DOHH2 (cell line): Measurements from ENCODE around the gene NQO2.

Experiments used
- H3F3A ChIP-seq: fragments of 200-600 bp; sonication (generic), shearing (Covaris generic); 2 replicates; pipeline ENCODE4 v1.6.0; 2016; ENCODE audit warnings: antibody characterized with exemption, mild to moderate bottlenecking; ENCODE audit not compliant: control insufficient read depth, insufficient read depth
- H3K27ac ChIP-seq: fragments of 200-600 bp; sonication (generic); 2 replicates; pipeline ENCODE4 v1.5.1; 2014; ENCODE audit warnings: low read depth, mild to moderate bottlenecking, low read length, moderate library complexity
- H3K27me3 ChIP-seq: fragments of 200-600 bp; sonication (generic); 2 replicates; pipeline ENCODE4 v1.6.1; 2014; ENCODE audit warnings: mild to moderate bottlenecking, low read length, mixed read lengths; ENCODE audit not compliant: control insufficient read depth
- H3K36me3 ChIP-seq: fragments of 200-600 bp; sonication (generic); 2 replicates; pipeline ENCODE4 v1.6.1; 2014; ENCODE audit warnings: mild to moderate bottlenecking, low read length, moderate library complexity, mixed read lengths; ENCODE audit not compliant: control insufficient read depth
- H3K4me1 ChIP-seq: fragments of 200-600 bp; sonication (generic); 2 replicates; pipeline ENCODE4 v1.6.1; 2014; ENCODE audit warnings: mild to moderate bottlenecking, low read length, mixed read lengths; ENCODE audit not compliant: control insufficient read depth
- H3K4me2 ChIP-seq: fragments of 200-600 bp; sonication (generic); 2 replicates; pipeline ENCODE4 v1.6.0; 2014; ENCODE audit warnings: mild to moderate bottlenecking, low read length, moderate library complexity
- H3K4me3 ChIP-seq: fragments of 200-600 bp; sonication (generic); 2 replicates; pipeline ENCODE4 v1.5.1; 2014; ENCODE audit warnings: mild to moderate bottlenecking, low read length, mixed read lengths
- H3K79me2 ChIP-seq: fragments of 200-600 bp; sonication (generic); 2 replicates; pipeline ENCODE4 v1.6.1; 2014; ENCODE audit warnings: mild to moderate bottlenecking, low read length, mixed read lengths; ENCODE audit not compliant: control insufficient read depth
- H3K9me2 ChIP-seq: fragments of 200-600 bp; sonication (generic); replicated peaks from 2 replicates; pipeline ENCODE4 v1.6.1; 2014; ENCODE audit warnings: mild to moderate bottlenecking, low read length, mixed read lengths; ENCODE audit not compliant: control insufficient read depth
- H3K9me3 ChIP-seq: fragments of 200-600 bp; sonication (generic); 2 replicates; pipeline ENCODE4 v1.6.1; 2014; ENCODE audit warnings: antibody characterized with exemption, low read length, mixed read lengths; ENCODE audit not compliant: control insufficient read depth, insufficient read depth
- H4K20me1 ChIP-seq: fragments of 200-600 bp; sonication (generic); 2 replicates; pipeline ENCODE4 v1.6.0; 2014; ENCODE audit warnings: low read depth, mild to moderate bottlenecking, antibody characterized with exemption, low read length, moderate library complexity; ENCODE audit not compliant: control insufficient read depth, insufficient read depth
- CTCF ChIP-seq: fragments of 200-600 bp; sonication (generic); IDR thresholded peaks from one replicate; pipeline ENCODE4 v1.5.1; 2014; ENCODE audit warnings: antibody characterized with exemption, mild to moderate bottlenecking, low read depth, low read length; ENCODE audit not compliant: poor library complexity, severe bottlenecking
- EZH2phosphoT487 ChIP-seq: fragments of 200-600 bp; sonication (generic); IDR thresholded peaks from 2 replicates; pipeline ENCODE4 v1.6.1; 2017; ENCODE audit warnings: borderline replicate concordance, mild to moderate bottlenecking, antibody characterized with exemption, low read length, moderate library complexity, mixed read lengths

NQO2 gene

GRCh38 chr6:2962004-2962403 lies 37.7 kb upstream of the NQO2 start:
- Histone ChIP-seq H3F3A (no peaks in the 10 kb centered on the region), H3K4me1 (peaks cover under 1% of the 10 kb centered on the region), H3K36me3 (no peaks in the 10 kb centered on the region), H3K79me2 (no peaks in the 10 kb centered on the region), H3K27ac (no peak overlapping the region), H3K9me3 (no peaks in the 10 kb centered on the region), H4K20me1 (no peaks in the 10 kb centered on the region), H3K9me2 (no peaks in the 10 kb centered on the region), H3K27me3 (peaks cover 25% of the 10 kb centered on the region), H3K4me2 (no peak overlapping the region), H3K4me3 (no peak overlapping the region)
- TF ChIP-seq EZH2phosphoT487 (no peak), CTCF (no peak)

GRCh38 chr6:2962636-2963035 lies 37.1 kb upstream of the NQO2 start:
- Histone ChIP-seq H3K4me3 (no peak overlapping the region), H3K4me2 (no peak overlapping the region), H3K27me3 (peaks cover 24% of the 10 kb centered on the region), H3K27ac (no peak overlapping the region), H3K79me2 (no peaks in the 10 kb centered on the region), H3F3A (no peaks in the 10 kb centered on the region), H3K9me2 (no peaks in the 10 kb centered on the region), H4K20me1 (no peaks in the 10 kb centered on the region), H3K9me3 (no peaks in the 10 kb centered on the region), H3K36me3 (no peaks in the 10 kb centered on the region), H3K4me1 (peaks cover 7% of the 10 kb centered on the region)
- no peak for TF ChIP-seq CTCF
- TF ChIP-seq EZH2phosphoT487: no peak

GRCh38 chr6:2963756-2964155 lies 35.9 kb upstream of the NQO2 start:
- Histone ChIP-seq H3K79me2 (no peaks in the 10 kb centered on the region), H3F3A (no peaks in the 10 kb centered on the region), H4K20me1 (no peaks in the 10 kb centered on the region), H3K4me1 (peaks cover 10% of the 10 kb centered on the region), H3K36me3 (no peaks in the 10 kb centered on the region), H3K27me3 (peaks cover 26% of the 10 kb centered on the region), H3K4me2 (no peak overlapping the region), H3K27ac (no peak overlapping the region), H3K4me3 (no peak overlapping the region), H3K9me2 (no peaks in the 10 kb centered on the region), H3K9me3 (no peaks in the 10 kb centered on the region)
- TF ChIP-seq EZH2phosphoT487: no peak
- TF ChIP-seq CTCF: no peak

GRCh38 chr6:2964793-2965505 lies 34.7 kb upstream of the NQO2 start:
- H3K27me3 ChIP-seq: peaks cover 31% of the 10 kb centered on the region
- no peaks in the 10 kb centered on the region for H4K20me1 ChIP-seq
- no peak for TF ChIP-seq EZH2phosphoT487
- no peak for TF ChIP-seq CTCF
- no peaks in the 10 kb centered on the region for H3K36me3 ChIP-seq
- no peaks in the 10 kb centered on the region for H3K9me3 ChIP-seq
- peaks cover 10% of the 10 kb centered on the region for H3K4me1 ChIP-seq
- no peaks in the 10 kb centered on the region for H3K79me2 ChIP-seq
- no peak overlapping the region for H3K4me3 ChIP-seq
- peaks cover 7% of the 10 kb centered on the region for H3F3A ChIP-seq
- no peak overlapping the region for H3K4me2 ChIP-seq
- no peaks in the 10 kb centered on the region for H3K9me2 ChIP-seq
- no peak overlapping the region for H3K27ac ChIP-seq
